SU-DHL-6 (cell line): ENCODE data around the gene EIF1AY.

Experiments used
- H2AFZ ChIP-seq: fragments of 200-600 bp; sonication (generic); 2 replicates; pipeline ENCODE4 v1.6.1; 2014; ENCODE audit warnings: low read depth, mild to moderate bottlenecking, moderate library complexity, mixed read lengths, antibody characterized with exemption, low read length; ENCODE audit not compliant: severe bottlenecking
- H3F3A ChIP-seq: fragments of 200-600 bp; shearing (Covaris generic); 2 replicates; pipeline ENCODE4 v1.6.0; 2016; ENCODE audit warnings: antibody characterized with exemption, mild to moderate bottlenecking; ENCODE audit not compliant: insufficient read depth
- H3K27ac ChIP-seq: fragments of 200-600 bp; sonication (generic); 2 replicates; pipeline ENCODE4 v1.5.1; 2016; ENCODE audit warnings: low read depth, mild to moderate bottlenecking, low read length, moderate library complexity, mixed read lengths
- H3K27me3 ChIP-seq: fragments of 200-600 bp; sonication (generic), shearing (Covaris generic); 2 replicates; pipeline ENCODE4 v1.6.0; 2014; ENCODE audit warnings: mild to moderate bottlenecking, low read length
- H3K36me3 ChIP-seq: fragments of 200-600 bp; sonication (generic); 2 replicates; pipeline ENCODE4 v1.6.1; 2014; ENCODE audit warnings: mild to moderate bottlenecking, low read length, mixed read lengths
- H3K4me2 ChIP-seq: fragments of 300-600, 200-600 bp; shearing (Covaris generic), sonication (generic); 2 replicates; pipeline ENCODE4 v1.6.0; 2014; ENCODE audit warnings: low read length, low read depth, mild to moderate bottlenecking; ENCODE audit not compliant: poor library complexity, severe bottlenecking
- H3K4me3 ChIP-seq: fragments of 200-600 bp; sonication (generic); 2 replicates; pipeline ENCODE4 v1.5.1; 2014; ENCODE audit warnings: antibody characterized with exemption, low read length, mild to moderate bottlenecking, mixed read lengths; ENCODE audit not compliant: insufficient read depth, poor library complexity, severe bottlenecking
- H3K79me2 ChIP-seq: fragments of 200-600 bp; sonication (generic); 2 replicates; pipeline ENCODE4 v1.6.1; 2014; ENCODE audit warnings: mild to moderate bottlenecking, low read length, moderate library complexity; ENCODE audit not compliant: insufficient read depth
- H3K9ac ChIP-seq: fragments of 200-600 bp; sonication (generic); 2 replicates; pipeline ENCODE4 v1.7.0; 2014; ENCODE audit warnings: mild to moderate bottlenecking, low read length
- H3K9me2 ChIP-seq: fragments of 200-600 bp; sonication (generic); replicated peaks from 2 replicates; pipeline ENCODE4 v1.6.1; 2014; ENCODE audit warnings: low read length; ENCODE audit not compliant: insufficient read depth
- H3K9me3 ChIP-seq: fragments of 200-600 bp; sonication (generic); 2 replicates; pipeline ENCODE4 v1.6.1; 2014; ENCODE audit warnings: low read length, mixed read lengths; ENCODE audit not compliant: insufficient read depth
- H4K20me1 ChIP-seq: fragments of 200-600 bp; sonication (generic); 2 replicates; pipeline ENCODE4 v1.6.1; 2014; ENCODE audit warnings: low read depth, mild to moderate bottlenecking, antibody characterized with exemption, low read length, moderate library complexity, mixed read lengths
- CTCF ChIP-seq: fragments of 200-600 bp; sonication (generic); IDR thresholded peaks from one replicate; pipeline ENCODE4 v1.5.1; 2017; ENCODE audit warnings: antibody characterized with exemption, mild to moderate bottlenecking, low read length, moderate library complexity; ENCODE audit not compliant: insufficient read depth, poor library complexity, severe bottlenecking
- EZH2phosphoT487 ChIP-seq: fragments of 200-600 bp; sonication (generic), shearing (Covaris generic); conservative IDR thresholded peaks from 2 replicates; pipeline ENCODE4 v1.6.1; 2018; ENCODE audit warnings: mild to moderate bottlenecking, antibody characterized with exemption, low read length, moderate library complexity, mixed read lengths

The EIF1AY gene

GRCh38 chrY:20559873-20560512, 15.6 kb upstream of the EIF1AY start:
- TF ChIP-seq CTCF (no peak), EZH2phosphoT487 (no peak)
- H3K9me3 ChIP-seq: no peaks in the 10 kb centered on the region
- no peak overlapping the region for H2AFZ ChIP-seq
- H3K36me3 ChIP-seq: no peaks in the 10 kb centered on the region
- no peaks in the 10 kb centered on the region for H4K20me1 ChIP-seq
- H3F3A ChIP-seq: no peaks in the 10 kb centered on the region
- H3K9ac ChIP-seq: no peak overlapping the region
- H3K9me2 ChIP-seq: no peaks in the 10 kb centered on the region
- H3K27me3 ChIP-seq: no peaks in the 10 kb centered on the region
- H3K27ac ChIP-seq: no peak overlapping the region
- H3K4me2 ChIP-seq: no peak overlapping the region
- H3K4me3 ChIP-seq: no peak overlapping the region
- H3K79me2 ChIP-seq: no peaks in the 10 kb centered on the region

GRCh38 chrY:20571306-20571705, 4.3 kb upstream of the EIF1AY start:
- H3K27me3 ChIP-seq: no peaks in the 10 kb centered on the region

GRCh38 chrY:20576506-20576905, 930 bp downstream of the EIF1AY start:
- no peaks in the 10 kb centered on the region for H3K9me3 ChIP-seq
- no peaks in the 10 kb centered on the region for H3K27me3 ChIP-seq
- H3K79me2 ChIP-seq: no peaks in the 10 kb centered on the region
- H3K9me2 ChIP-seq: no peaks in the 10 kb centered on the region
- no peak overlapping the region for H3K9ac ChIP-seq
- TF ChIP-seq EZH2phosphoT487 (no peak), CTCF (no peak)
- no peaks in the 10 kb centered on the region for H3F3A ChIP-seq
- no peak overlapping the region for H2AFZ ChIP-seq
- H4K20me1 ChIP-seq: no peaks in the 10 kb centered on the region
- H3K4me2 ChIP-seq: no peak overlapping the region
- no peak overlapping the region for H3K27ac ChIP-seq
- no peak overlapping the region for H3K4me3 ChIP-seq
- H3K36me3 ChIP-seq: no peaks in the 10 kb centered on the region

More at GRCh38 chrY:20571306-20571705, 4.3 kb upstream of the EIF1AY start:
- H4K20me1 ChIP-seq: no peaks in the 10 kb centered on the region
- no peak for TF ChIP-seq EZH2phosphoT487
- TF ChIP-seq CTCF: no peak
- H3K27ac ChIP-seq: no peak overlapping the region
- no peak overlapping the region for H3K4me2 ChIP-seq
- H3K9me2 ChIP-seq: no peaks in the 10 kb centered on the region
- H3K9ac ChIP-seq: no peak overlapping the region
- H3K4me3 ChIP-seq: no peak overlapping the region
- no peaks in the 10 kb centered on the region for H3K36me3 ChIP-seq
- no peaks in the 10 kb centered on the region for H3K9me3 ChIP-seq
- H3F3A ChIP-seq: no peaks in the 10 kb centered on the region
- no peaks in the 10 kb centered on the region for H3K79me2 ChIP-seq
- no peak overlapping the region for H2AFZ ChIP-seq
